H1 (cell line): ENCODE data around the gene PIK3R1. TPM values are rescaled to one million over a fixed set of nuclear protein-coding genes. Genes with fewer than 3 reads are reported as not detected.

ENCODE experiments used
- SIX5 ChIP-seq: IDR thresholded peaks from 2 replicates; pipeline ENCODE4 v1.6.1; 2011; ENCODE audit warnings: mild to moderate bottlenecking, low read depth, low read length
- polyA plus RNA-seq, 7 experiments: library from polyadenylated mRNA; depleted of rRNA in 3 of 7; stranded (reverse) in 5 of 7; unstranded in 2 of 7; fragments of >200 nt in 5 of 7; fragments of 200-250 nt in 2 of 7; gene quantifications; 1 replicate in 5 of 7; 2 replicates in 1 of 7; 4 replicates in 1 of 7; pipeline versions ENCODE4 v1.2.1 to v1.2.3, GENCODE V29; 2011 to 2013; ENCODE audit warnings: missing spikeins in 2 of 7, mixed read lengths in 2 of 7
- total RNA-seq: library from RNA; stranded (reverse); fragmentation: NEBNext Ultra II Directional; extraction: Animal tissue kit (Norgen Biotek cat#: 25700); gene quantifications from 2 replicates; pipeline ENCODE4 v1.2.1, GENCODE V29; 2021

PIK3R1 gene
- total and polyA plus RNA-seq, 2 of the 8 experiments (the other 6 are each of a cell fraction or from before 2014, with no cell fraction given): 2.3 to 13.7 TPM

DNA sequence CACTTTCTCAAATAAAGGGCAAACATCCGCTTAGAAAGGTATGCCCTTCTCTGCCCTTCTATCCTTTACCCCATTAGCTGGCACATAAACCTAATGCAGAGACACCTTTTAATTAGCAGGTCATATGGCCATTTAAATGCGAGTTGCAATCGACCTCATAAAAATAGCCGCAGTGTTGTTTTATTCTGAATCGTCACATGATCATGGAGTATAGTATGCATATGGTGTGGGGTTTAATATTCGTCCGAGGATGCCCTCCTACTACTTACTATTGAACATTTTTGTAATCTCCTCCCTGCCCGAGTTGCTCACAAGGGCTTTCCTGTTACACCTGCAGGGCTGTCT, 72.0 kb downstream of the PIK3R1 start (continued):
- TF ChIP-seq SIX5: no peak
